RWPE1 (cell line): Measurements from ENCODE around the gene RNF5.

ENCODE experiments used
- CTCF ChIA-PET: fragments of 350-600 bp; sonication (Branson Sonifier 250); formaldehyde crosslinking; extraction: SDS; loops from one replicate; lab custom pipeline; 2021; lab: Yijun Ruan, JAX
- POLR2A ChIA-PET: fragments of 400-600 bp; formaldehyde crosslinking; extraction: SDS; loops from one replicate; lab custom pipeline; 2020; ENCODE audit warnings: antibody characterized with exemption; ENCODE audit not compliant: low non-redundant PET; lab: Yijun Ruan, JAX
- DNase-seq: peaks from one replicate; pipeline ENCODE4 v3.0.0; 2012; ENCODE audit warnings: low spot score
- H3K27ac ChIP-seq: fragments of 450-650 bp; 2 replicates; pipeline ENCODE4 v1.5.1; 2017
- CTCF ChIP-seq: fragments of 450-650 bp; conservative IDR thresholded peaks from 2 replicates; pipeline ENCODE4 v1.5.1; 2017; ENCODE audit warnings: low read depth, mild to moderate bottlenecking

Gene RNF5

DNA sequence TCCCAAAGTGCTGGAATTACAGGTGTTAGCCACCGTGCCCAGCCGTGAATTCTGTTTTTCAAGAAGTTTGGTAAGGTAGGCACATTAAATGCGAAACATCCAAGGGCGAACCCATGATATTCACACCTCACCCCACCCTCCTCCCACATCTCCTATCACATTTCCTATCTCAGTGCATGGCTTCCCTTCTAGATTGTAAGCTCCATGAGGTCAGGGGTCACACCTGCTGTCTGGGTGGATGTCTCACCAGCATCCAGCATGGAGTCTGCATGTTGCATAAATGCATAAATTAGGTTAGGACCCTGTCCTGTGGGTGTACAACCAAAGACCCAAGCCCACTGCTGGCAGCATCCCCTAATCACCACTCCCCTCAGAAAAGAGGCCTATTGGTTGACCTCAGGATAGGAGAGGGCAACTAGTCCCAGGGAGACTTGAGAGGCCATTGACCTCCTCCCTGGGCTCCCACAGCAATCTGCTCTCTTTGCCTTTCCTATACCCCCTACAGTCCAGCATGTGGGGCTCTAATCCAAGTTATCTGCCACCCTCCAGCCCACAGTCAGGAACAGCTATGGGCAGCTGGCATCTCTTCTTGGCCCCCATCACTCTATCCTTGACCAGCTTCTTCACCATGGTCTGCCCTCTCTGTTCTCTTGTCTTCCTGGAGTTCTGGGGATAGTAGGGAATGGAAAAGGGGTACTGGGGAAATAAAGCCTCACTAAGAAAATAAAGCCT lies 30.6 kb upstream of the RNF5 start:
- H3K27ac ChIP-seq: no peak overlapping the region
- ChIA-PET POLR2A (no interaction called here), CTCF (interaction anchor here (0.6 kb wide), 1 partner anchor 29 kb away, joined by 3 read pairs; no protein-coding TSS in a partner anchor)
- no peak for TF ChIP-seq CTCF
- DNase-seq: no peak

GRCh38 chr6:32148289-32149091 lies 29.7 kb upstream of the RNF5 start:
- CTCF ChIA-PET: no interaction called here
- TF ChIP-seq CTCF: peak; percentile 58
- DNase-seq: peak; percentile 64
- peak overlapping the region; percentile 54 for H3K27ac ChIP-seq
- POLR2A ChIA-PET: no interaction called here

DNA sequence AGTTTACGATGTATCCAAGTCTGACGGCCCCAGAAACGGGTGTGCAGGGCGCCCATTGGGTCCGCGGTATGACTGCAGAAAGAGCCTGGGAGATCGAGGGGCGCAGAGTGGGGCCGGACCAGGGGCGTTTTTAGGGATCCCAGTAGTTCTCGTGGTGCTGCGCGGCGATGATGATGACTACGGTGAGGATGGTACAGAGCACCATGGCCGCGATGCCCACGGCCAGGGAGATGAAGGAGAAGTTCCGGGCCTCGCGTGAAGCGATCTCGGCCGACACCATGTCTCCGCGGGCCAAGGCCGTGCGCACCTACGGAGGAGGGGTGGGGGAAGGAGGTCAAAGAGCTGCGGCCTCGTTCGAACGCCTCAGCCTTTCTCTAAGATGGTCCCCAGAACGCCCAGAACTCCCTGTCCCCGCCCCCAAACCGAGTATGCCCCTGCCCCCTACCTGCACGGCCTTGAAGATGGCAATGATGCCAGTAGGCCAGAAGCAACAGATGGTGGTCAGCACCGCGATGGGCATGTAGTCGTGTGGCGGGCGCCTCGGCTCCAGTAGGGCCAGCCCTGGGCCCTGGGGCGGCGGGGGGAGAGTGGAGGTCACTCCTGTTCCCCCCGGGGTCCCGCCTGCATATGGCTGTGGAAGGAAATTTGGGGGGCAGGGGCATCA lies 29.0 kb upstream of the RNF5 start:
- no peak for DNase-seq
- POLR2A ChIA-PET: no interaction called here
- TF ChIP-seq CTCF: no peak; the same call in 1 of the 2 replicates
- CTCF ChIA-PET: no interaction called here
- peak overlapping the region; percentile 54 for H3K27ac ChIP-seq

DNA sequence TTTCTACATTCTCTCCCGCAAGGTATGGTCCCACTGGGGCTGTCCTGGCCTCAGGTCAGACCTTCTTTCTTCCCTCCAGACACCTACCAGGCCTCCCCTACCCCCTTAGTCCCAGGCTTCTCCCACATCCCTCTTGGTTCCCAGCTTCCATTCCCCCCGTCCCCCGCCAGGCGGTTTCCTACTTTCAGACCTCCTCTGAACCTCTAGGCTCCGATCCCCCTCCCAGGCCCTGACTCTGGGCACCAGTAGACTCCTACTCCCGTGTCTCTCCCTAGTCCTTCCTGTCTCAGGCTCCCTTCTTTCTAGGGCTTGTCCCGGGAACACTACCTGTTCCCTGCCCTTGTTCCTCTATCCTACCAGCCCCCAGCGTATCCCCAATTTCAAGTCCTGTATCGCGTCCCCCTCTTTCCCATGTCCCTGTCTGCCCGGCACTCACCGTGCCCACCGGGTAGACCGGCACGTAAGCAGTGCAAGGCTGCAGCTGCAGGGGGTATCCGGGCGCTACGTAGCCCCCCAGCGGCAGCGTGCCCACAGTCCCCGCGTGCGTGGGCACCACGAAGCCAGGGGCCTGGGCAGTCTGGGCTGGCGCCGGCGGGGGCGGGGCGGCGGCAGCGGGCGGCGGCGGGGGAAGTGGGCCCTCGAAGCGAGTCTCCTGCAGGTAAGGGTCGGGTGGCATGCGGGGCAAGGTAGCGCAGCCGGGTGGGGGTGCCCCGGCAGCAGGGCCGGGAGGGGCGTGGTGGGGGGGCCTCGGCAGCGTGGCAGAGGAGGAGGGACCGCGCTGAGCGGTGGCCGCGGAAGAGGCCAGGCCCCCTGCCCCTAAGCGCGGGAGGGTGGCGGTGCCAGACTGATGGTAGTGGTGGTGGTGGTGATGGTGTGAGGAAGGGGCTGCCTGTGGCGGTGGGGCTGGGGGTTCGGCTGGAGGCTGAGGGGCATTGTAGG lies 28.0 kb upstream of the RNF5 start:
- no peak for DNase-seq
- POLR2A ChIA-PET: no interaction called here
- CTCF ChIA-PET: interaction anchor here (0.5 kb wide), 1 partner anchor 99 kb away, joined by 3 read pairs; no protein-coding TSS in a partner anchor
- peak overlapping the region; percentile 97; the same call in 1 of the 2 replicates for H3K27ac ChIP-seq
- no peak for TF ChIP-seq CTCF

DNA sequence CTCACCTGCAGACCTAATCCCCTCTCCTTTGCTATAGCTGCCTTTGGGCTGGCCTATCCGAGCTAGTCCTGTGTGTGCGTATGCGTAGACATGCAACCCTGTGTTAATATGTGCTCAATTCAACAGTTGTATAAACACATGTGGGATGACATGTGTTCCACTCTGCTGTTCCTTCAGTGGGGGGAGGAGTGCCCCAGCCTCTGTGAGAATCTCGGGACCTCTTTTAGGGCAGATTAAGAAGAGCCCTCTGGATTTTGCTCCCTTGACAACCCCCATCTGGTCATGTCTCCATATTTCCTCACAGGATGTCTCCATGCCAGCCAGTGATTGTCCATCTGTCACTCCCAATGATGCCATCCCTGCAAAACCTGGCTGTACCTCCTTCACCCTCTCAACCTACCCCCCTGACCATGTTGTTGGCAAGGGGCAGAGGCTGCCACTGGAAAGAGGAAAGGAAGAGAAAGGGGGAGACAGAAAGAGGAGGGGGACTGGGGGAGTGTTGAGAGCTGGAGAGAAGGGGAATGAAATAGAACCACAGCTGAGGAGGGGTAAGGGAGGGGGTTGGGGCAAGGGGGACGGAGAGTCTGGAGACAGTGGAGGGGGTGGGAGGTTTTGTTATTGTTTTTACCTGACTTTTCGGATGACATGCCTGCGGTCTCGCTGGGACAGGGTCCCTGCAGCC lies 26.9 kb upstream of the RNF5 start:
- DNase-seq: no peak
- TF ChIP-seq CTCF: no peak
- POLR2A ChIA-PET: no interaction called here
- H3K27ac ChIP-seq: peak overlapping the region; percentile 97
- CTCF ChIA-PET: interaction anchor here (0.5 kb wide), 2 partner anchors 20 to 98 kb away, joined by 3 to 4 read pairs; no protein-coding TSS in a partner anchor
